Nephron (organoid): ENCODE data around the gene WDR93.

Source experiments
- H3K27ac Mint-ChIP-seq, 3 experiments: 2 replicates each; pipeline ENCODE4 v1.8.0; 2020; ENCODE audit warnings: mixed read lengths in 3 of 3, mild to moderate bottlenecking in 2 of 3, moderate library complexity in 1 of 3
- H3K27me3 Mint-ChIP-seq: 2 replicates; pipeline ENCODE4 v1.8.0; 2021; ENCODE audit warnings: low read depth, mild to moderate bottlenecking, moderate library complexity, mixed read lengths
- H3K36me3 Mint-ChIP-seq: 2 replicates; pipeline ENCODE4 v1.8.0; 2020; ENCODE audit warnings: low read depth, mixed read lengths
- H3K4me1 Mint-ChIP-seq: 2 replicates; pipeline ENCODE4 v1.8.0; 2020; ENCODE audit warnings: mixed read lengths
- H3K4me3 Mint-ChIP-seq, 3 experiments: 2 replicates each; pipeline ENCODE4 v1.8.0; 2020; ENCODE audit warnings: mild to moderate bottlenecking in 3 of 3, mixed read lengths in 3 of 3, moderate library complexity in 2 of 3
- H3K9me3 Mint-ChIP-seq: 2 replicates; pipeline ENCODE4 v1.8.0; 2020; ENCODE audit warnings: mixed read lengths
- TF ChIP-seq, protein P1 (sequence below), 3 experiments: fragments of 200-600 bp; sonication (generic); IDR thresholded peaks; one replicate each; pipeline ENCODE4 v1.5.0; 2021; ENCODE audit warnings: antibody characterized with exemption in 3 of 3; ENCODE audit not compliant: unreplicated experiment in 3 of 3

Gene WDR93

DNA sequence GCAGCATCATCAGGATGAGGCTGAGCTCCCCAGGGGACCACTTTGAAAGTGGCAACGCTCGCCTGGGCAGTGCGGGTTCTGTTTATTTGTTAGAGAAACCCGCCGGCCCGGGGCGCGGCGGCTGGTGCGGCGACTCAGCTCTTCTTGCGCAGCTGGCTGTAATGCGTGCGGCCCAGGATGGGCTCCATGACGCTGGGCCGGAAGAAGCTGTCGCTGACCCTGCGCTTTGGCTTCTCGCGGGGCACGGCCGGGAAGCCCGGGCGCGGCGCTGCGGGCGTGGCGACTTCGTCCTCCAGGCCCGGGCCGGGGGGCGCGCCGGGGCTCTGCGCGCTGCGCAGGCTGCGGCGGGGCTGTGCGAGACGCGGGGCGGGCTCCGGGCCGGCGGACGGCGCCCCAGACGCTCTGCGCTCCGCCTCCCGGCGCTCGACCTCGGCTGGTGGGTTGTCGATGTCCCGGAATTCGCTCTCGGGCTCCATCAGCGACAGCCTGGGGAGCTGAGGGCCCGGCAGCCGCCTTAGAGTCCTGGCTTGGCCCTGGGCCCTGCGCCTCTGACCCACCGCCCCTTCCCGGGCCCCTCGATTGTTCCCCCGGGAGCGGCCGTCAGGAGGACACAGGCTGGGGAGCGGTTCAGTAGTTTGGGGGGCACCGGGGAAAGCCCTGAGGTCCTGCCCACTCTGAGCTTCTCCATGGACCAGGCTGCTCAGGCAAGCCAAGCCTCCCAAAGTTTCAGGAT, 25.0 kb upstream of the WDR93 start:
- peaks cover 14% of the 10 kb centered on the region for H3K27me3 Mint-ChIP-seq
- no peaks in the 10 kb centered on the region for H3K9me3 Mint-ChIP-seq
- no peak overlapping the region for H3K27ac Mint-ChIP-seq
- TF ChIP-seq, protein P1, sequence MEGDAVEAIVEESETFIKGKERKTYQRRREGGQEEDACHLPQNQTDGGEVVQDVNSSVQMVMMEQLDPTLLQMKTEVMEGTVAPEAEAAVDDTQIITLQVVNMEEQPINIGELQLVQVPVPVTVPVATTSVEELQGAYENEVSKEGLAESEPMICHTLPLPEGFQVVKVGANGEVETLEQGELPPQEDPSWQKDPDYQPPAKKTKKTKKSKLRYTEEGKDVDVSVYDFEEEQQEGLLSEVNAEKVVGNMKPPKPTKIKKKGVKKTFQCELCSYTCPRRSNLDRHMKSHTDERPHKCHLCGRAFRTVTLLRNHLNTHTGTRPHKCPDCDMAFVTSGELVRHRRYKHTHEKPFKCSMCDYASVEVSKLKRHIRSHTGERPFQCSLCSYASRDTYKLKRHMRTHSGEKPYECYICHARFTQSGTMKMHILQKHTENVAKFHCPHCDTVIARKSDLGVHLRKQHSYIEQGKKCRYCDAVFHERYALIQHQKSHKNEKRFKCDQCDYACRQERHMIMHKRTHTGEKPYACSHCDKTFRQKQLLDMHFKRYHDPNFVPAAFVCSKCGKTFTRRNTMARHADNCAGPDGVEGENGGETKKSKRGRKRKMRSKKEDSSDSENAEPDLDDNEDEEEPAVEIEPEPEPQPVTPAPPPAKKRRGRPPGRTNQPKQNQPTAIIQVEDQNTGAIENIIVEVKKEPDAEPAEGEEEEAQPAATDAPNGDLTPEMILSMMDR (IDR thresholded peaks at IDR 0.05; ENCODE audit: unreplicated experiment in 3 of 3): no peak
- no peaks in the 10 kb centered on the region for H3K36me3 Mint-ChIP-seq
- H3K4me1 Mint-ChIP-seq: peaks cover 18% of the 10 kb centered on the region
- H3K4me3 Mint-ChIP-seq: peak overlapping the region; percentile 66 to 85 (median 84)

DNA sequence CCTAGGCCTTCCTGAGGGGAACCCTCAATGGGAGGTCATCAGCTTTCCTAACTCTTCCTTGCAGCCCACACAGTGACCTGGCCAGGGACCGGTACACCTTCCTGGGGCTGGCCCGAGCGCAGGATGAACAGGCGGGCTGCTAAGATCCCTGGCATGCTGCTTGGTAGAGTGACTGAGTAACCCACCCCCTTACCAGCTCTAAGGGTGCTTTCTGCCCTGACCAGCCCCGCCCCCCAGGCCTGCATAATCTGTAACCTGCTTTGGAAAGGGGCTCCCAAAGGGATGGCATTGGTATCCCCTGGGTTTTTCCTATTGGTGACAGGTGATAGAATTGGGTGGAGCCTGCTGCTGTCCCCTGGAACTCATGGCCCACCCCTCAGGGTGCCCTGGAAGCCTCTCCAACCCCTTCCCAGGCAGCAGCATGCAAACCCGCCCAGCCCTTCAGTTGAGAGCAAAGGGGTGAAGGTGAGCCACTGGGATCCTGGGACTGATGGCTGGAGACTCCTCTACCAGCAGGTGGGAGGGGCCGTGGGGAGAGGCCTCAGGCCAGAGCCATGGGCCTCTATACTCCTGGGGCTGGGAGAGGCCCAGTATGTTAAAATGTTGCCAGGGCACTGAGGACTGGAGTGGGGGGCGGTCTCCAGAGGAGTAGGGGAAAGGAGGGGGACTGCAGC, 24.3 kb upstream of the WDR93 start:
- Mint-ChIP-seq H3K9me3 (no peaks in the 10 kb centered on the region), H3K4me3 (peak overlapping the region; percentile 27 to 66 (median 41)), H3K27me3 (peaks cover 13% of the 10 kb centered on the region), H3K4me1 (peaks cover 18% of the 10 kb centered on the region), H3K36me3 (no peaks in the 10 kb centered on the region), H3K27ac (no peak overlapping the region)
- TF ChIP-seq, protein P1 (IDR thresholded peaks at IDR 0.05; ENCODE audit: unreplicated experiment in 3 of 3): no peak

DNA sequence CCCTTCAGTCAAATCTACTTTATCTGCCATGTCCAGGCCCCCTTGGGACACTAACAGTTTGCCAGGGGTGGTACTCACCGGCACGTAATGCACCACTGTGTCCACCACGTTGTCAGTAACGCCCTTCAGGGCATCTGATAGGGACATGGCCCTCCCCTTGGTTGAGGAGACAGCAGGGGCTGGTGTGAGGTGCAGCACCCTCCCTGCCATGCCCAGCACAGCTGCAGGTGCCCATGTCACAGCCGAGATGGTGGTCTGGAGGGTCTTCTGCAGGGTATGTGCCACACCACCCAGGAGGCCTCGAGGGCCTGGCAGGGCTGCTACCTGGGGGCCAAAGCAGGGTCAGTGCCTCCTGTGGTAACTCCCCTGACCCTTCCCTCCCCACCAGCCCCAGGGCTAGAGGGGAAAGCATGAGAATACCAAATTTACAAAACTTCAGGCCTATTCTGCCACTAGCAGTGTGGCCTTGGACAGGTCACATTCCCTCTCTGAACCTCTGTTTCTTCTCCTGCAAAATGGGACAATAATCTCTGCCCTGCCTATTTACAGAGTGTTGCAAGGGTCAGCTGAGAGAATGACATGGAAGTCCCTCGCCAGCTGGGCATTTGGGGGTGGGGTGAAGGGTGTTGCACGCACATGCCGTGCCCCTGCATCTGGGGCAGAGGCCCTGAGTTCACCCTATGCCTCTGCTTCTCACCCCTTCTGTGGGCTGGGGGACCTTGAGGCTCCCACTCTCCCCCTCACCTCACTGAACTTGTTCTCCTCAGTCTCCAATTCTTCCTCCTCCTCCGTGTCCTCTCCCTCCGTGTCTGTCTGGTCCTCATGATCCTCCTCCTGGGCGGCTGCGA, 23.5 kb upstream of the WDR93 start:
- Mint-ChIP-seq H3K27ac (no peak overlapping the region), H3K4me3 (peak overlapping the region; percentile 39 to 65 (median 48)), H3K36me3 (no peaks in the 10 kb centered on the region), H3K27me3 (peaks cover 13% of the 10 kb centered on the region), H3K9me3 (no peaks in the 10 kb centered on the region), H3K4me1 (peaks cover 18% of the 10 kb centered on the region)
- TF ChIP-seq, protein P1 (IDR thresholded peaks at IDR 0.05; ENCODE audit: unreplicated experiment in 3 of 3): no peak

DNA sequence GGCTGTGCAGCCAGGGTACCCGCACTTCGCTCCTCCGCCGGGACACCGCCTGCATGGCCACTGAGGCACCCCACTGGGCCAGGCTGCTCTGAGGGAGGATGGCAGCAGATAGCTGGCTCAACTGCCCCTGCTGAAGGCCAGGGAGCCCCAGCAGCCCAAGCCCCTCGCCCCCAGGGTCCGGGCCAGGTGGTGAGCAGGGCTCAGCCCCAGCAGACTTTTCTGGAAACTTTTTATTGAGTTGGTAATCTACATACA, 23.0 kb upstream of the WDR93 start:
- H3K9me3 Mint-ChIP-seq: no peaks in the 10 kb centered on the region
- H3K36me3 Mint-ChIP-seq: no peaks in the 10 kb centered on the region
- TF ChIP-seq, protein P1 (IDR thresholded peaks at IDR 0.05; ENCODE audit: unreplicated experiment in 3 of 3): no peak
- H3K4me1 Mint-ChIP-seq: peaks cover 16% of the 10 kb centered on the region
- peak overlapping the region in 1 of 3 experiments; percentile 40 for H3K27ac Mint-ChIP-seq
- peak overlapping the region; percentile 39 to 65 (median 46) for H3K4me3 Mint-ChIP-seq
- H3K27me3 Mint-ChIP-seq: peaks cover 13% of the 10 kb centered on the region

DNA sequence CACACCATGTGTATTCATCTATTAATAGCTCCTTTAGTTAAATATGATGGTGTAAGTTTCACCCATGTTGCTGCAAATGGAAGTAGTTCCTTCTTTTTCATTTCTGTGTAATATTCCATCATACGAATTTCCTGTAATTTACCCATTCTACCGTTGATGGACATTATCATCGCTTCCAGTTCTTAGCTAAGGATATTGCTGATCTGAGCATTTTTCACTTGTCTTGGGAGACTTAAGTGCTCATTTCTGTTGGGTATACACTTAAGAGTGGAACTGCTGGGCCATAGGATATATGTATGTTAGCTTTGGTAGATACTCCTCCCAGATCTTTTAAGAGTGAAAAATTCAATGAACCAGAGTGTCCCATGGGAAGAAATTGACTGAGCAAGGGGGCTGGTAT, 22.4 kb upstream of the WDR93 start:
- TF ChIP-seq, protein P1 (IDR thresholded peaks at IDR 0.05; ENCODE audit: unreplicated experiment in 3 of 3): no peak
- H3K27me3 Mint-ChIP-seq: peaks cover 13% of the 10 kb centered on the region
- H3K27ac Mint-ChIP-seq: peak overlapping the region in 1 of 3 experiments; percentile 40

More for the DNA sequence above, 22.4 kb upstream of the WDR93 start:
- H3K4me1 Mint-ChIP-seq: peaks cover 17% of the 10 kb centered on the region
- peak overlapping the region in 1 of 3 experiments; percentile 39 for H3K4me3 Mint-ChIP-seq
- H3K36me3 Mint-ChIP-seq: no peaks in the 10 kb centered on the region
- H3K9me3 Mint-ChIP-seq: no peaks in the 10 kb centered on the region
